ENCODE measurements around the gene KRT13. TPM values are rescaled to one million over a fixed set of nuclear protein-coding genes. Genes with fewer than 3 reads are reported as not detected.

Gene KRT13
- total and polyA plus RNA-seq, 2 experiments from 2014 or later = not detected

DNA sequence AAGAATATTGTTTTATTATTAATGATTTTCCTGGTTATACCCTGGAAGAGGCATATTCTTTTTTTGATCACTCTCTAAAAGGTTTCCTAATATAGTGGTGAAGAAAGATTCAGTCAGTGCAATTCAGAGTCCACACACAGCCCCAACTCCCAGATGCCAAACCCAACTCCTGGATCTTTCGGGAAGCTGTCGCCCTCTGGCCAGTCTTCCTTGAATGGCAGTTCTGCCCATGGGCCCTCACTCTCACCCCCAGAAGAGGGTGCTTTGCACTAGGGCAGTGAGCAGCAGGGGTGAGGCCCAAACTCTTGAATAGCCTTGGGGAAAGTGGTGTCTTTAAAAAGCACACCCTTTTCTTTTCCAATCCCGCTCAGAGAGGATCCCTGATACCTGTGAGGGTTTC lies 49.2 kb downstream of the KRT13 start:
- H3K4me1 ChIP-seq (ENCODE audit: low read depth) = no peaks in the 10 kb centered on the region
- DNase-seq (ENCODE audit: low read depth in 1 of 2, low spot score in 1 of 2) = no peak

DNA sequence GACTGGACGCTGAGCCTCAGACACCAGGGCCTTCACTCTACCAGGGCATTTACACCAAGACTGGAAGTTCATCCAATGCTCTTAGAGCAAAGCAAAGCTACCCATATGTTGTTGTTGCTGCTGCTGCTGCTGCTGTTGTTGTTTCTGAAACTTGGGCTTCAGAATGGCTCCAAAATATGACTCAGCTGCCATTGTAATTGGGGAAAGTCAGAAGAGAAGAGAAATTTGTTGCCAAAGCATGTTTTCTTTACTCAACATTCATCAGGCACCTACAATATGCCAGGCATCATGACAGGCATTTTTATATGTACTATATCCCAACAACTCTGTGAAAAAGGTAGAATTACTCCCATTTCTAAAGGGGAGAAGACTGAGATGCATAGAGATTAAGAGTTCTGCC lies 50.2 kb downstream of the KRT13 start:
- TF ChIP-seq, protein P1, sequence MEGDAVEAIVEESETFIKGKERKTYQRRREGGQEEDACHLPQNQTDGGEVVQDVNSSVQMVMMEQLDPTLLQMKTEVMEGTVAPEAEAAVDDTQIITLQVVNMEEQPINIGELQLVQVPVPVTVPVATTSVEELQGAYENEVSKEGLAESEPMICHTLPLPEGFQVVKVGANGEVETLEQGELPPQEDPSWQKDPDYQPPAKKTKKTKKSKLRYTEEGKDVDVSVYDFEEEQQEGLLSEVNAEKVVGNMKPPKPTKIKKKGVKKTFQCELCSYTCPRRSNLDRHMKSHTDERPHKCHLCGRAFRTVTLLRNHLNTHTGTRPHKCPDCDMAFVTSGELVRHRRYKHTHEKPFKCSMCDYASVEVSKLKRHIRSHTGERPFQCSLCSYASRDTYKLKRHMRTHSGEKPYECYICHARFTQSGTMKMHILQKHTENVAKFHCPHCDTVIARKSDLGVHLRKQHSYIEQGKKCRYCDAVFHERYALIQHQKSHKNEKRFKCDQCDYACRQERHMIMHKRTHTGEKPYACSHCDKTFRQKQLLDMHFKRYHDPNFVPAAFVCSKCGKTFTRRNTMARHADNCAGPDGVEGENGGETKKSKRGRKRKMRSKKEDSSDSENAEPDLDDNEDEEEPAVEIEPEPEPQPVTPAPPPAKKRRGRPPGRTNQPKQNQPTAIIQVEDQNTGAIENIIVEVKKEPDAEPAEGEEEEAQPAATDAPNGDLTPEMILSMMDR (IDR thresholded peaks at IDR 0.05; ENCODE audit: low read depth, low read length) = no peak

More for the DNA sequence above, 49.2 kb downstream of the KRT13 start:
- Histone ChIP-seq H3K27me3 (peaks cover 5% of the 10 kb centered on the region), H3K9me3 (ENCODE audit: low read depth) (no peaks in the 10 kb centered on the region), H3K27ac (no peak overlapping the region), H3K36me3 (no peaks in the 10 kb centered on the region), H3K4me3 (no peak overlapping the region)
- TF ChIP-seq, protein P1 (IDR thresholded peaks at IDR 0.05; ENCODE audit: low read depth, low read length) = peak; percentile 16

DNA sequence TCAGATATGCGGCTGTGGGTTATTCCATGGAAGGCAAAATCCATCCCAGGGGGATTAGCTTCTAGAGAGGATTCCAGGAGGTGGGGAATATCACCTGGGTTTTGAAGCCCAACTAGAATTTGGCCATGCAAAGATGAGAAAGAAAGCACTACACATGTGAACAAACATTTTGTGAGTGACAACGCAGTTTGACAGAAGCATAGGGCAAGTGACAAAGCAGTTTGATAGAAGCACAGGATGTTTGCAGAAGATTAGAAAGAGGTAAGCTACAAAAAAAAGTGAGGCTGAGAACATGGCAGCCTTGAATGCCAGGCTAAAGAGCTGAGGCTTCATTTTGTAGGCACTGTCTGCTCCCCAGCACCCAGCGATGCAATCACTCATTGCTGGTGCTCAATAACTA lies 52.3 kb downstream of the KRT13 start:
- no peaks in the 10 kb centered on the region for H3K4me1 ChIP-seq (ENCODE audit: low read depth)
- H3K4me3 ChIP-seq = no peak overlapping the region
- no peaks in the 10 kb centered on the region for H3K9me3 ChIP-seq (ENCODE audit: low read depth)
- H3K36me3 ChIP-seq = no peaks in the 10 kb centered on the region
- peaks cover 5% of the 10 kb centered on the region for H3K27me3 ChIP-seq
- no peak for DNase-seq (ENCODE audit: low read depth in 1 of 2, low spot score in 1 of 2)
- TF ChIP-seq, protein P1 (IDR thresholded peaks at IDR 0.05; ENCODE audit: low read depth, low read length) = no peak
- H3K27ac ChIP-seq = no peak overlapping the region

More for the DNA sequence above, 50.2 kb downstream of the KRT13 start:
- Histone ChIP-seq H3K27ac (no peak overlapping the region), H3K4me3 (no peak overlapping the region), H3K36me3 (no peaks in the 10 kb centered on the region), H3K4me1 (ENCODE audit: low read depth) (no peaks in the 10 kb centered on the region), H3K27me3 (peaks cover 5% of the 10 kb centered on the region), H3K9me3 (ENCODE audit: low read depth) (no peaks in the 10 kb centered on the region)
- DNase-seq (ENCODE audit: low read depth in 1 of 2, low spot score in 1 of 2) = no peak

DNA sequence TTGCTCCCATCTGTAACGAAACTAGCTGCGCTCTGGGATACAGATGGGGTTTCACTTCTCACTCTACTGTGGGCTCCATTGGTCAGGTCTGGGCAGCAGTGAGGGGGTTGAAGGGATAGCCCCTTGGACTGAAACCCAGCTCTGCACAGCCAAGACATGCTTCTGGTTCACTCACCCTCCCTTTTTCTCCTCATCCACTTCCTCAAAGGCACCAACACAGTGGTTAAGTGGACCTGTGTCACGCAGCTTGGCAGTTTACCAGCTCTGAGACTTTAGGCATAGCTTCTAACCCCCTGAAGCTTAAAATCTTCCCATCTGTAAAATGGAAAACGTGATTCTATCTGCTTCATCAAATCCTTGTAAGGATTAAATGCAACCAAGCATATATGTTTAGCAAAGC lies 53.1 kb downstream of the KRT13 start:
- H3K27ac ChIP-seq = no peak overlapping the region
- peaks cover 5% of the 10 kb centered on the region for H3K27me3 ChIP-seq
- no peak overlapping the region for H3K4me3 ChIP-seq
- TF ChIP-seq, protein P1 (IDR thresholded peaks at IDR 0.05; ENCODE audit: low read depth, low read length) = no peak
- no peaks in the 10 kb centered on the region for H3K36me3 ChIP-seq
- no peaks in the 10 kb centered on the region for H3K4me1 ChIP-seq (ENCODE audit: low read depth)
- no peak for DNase-seq (ENCODE audit: low read depth in 1 of 2, low spot score in 1 of 2)
- H3K9me3 ChIP-seq (ENCODE audit: low read depth) = no peaks in the 10 kb centered on the region

DNA sequence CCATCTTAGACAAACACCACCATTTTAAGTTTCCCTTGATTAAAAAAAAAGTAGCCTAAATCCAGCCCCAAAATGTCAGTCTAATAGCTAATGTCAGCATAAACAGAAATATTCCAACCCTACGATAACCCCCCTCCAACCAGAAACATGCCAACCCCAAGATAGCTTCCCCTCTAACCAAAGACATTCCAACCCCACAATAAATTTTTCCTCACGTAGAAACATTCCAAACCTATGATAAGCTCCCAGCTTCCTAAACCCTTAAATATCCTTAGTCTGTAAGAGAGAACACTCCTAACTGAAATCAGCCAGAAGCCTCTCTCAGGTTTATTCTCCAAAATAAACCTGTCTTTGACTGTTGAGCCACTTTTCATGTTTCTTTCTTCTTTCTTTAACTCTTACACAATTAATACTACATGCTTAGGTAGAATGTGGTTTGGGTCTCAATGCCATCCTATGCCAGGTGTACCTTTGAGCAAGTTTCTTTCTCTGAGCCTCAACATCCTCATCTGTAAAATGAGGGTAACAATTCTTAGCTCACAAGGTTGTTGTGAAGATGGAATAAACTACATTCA lies 54.2 kb downstream of the KRT13 start:
- DNase-seq (ENCODE audit: low read depth in 1 of 2, low spot score in 1 of 2) = peak in 1 of 2 donors; percentile 21

More for the DNA sequence above, 54.2 kb downstream of the KRT13 start:
- H3K9me3 ChIP-seq (ENCODE audit: low read depth) = no peaks in the 10 kb centered on the region
- no peaks in the 10 kb centered on the region for H3K36me3 ChIP-seq
- no peaks in the 10 kb centered on the region for H3K4me1 ChIP-seq (ENCODE audit: low read depth)
- H3K27ac ChIP-seq = no peak overlapping the region
- H3K27me3 ChIP-seq = peaks cover 4% of the 10 kb centered on the region
- TF ChIP-seq, protein P1 (IDR thresholded peaks at IDR 0.05; ENCODE audit: low read depth, low read length) = no peak
- H3K4me3 ChIP-seq = no peak overlapping the region

Other genes with a start within 250 kb of the KRT13 start
- not detected in 2 replicates for gene KRTAP9-6, start 240.2 kb downstream of the KRT13 start, total RNA-seq
- not detected in 2 replicates for gene KRTAP9-6, start 240.2 kb downstream of the KRT13 start, polyA plus RNA-seq
- gene KRTAP9-7, start 229.9 kb downstream of the KRT13 start, total RNA-seq = not detected in 2 replicates
- gene KRTAP9-7, start 229.9 kb downstream of the KRT13 start, polyA plus RNA-seq = not detected in 2 replicates
- not detected in 2 replicates for gene KRTAP29-1, start 202.8 kb downstream of the KRT13 start, total RNA-seq
- gene KRTAP29-1, start 202.8 kb downstream of the KRT13 start, polyA plus RNA-seq = not detected in 2 replicates
- not detected in 2 replicates for gene KRTAP16-1, start 196.3 kb downstream of the KRT13 start, total RNA-seq
- gene KRTAP16-1, start 196.3 kb downstream of the KRT13 start, polyA plus RNA-seq = not detected in 2 replicates
- gene KRTAP17-1, start 189.9 kb downstream of the KRT13 start, total RNA-seq = not detected in 2 replicates
- not detected in 2 replicates for gene KRTAP17-1, start 189.9 kb downstream of the KRT13 start, polyA plus RNA-seq
- not detected in 2 replicates for gene KRT33A, start 154.8 kb downstream of the KRT13 start, total RNA-seq
- not detected in 2 replicates for gene KRT33A, start 154.8 kb downstream of the KRT13 start, polyA plus RNA-seq
- gene KRT33B, start 135.8 kb downstream of the KRT13 start, total RNA-seq = not detected in 2 replicates
- gene KRT33B, start 135.8 kb downstream of the KRT13 start, polyA plus RNA-seq = not detected in 2 replicates
- not detected in 2 replicates for gene KRT34, start 123.3 kb downstream of the KRT13 start, total RNA-seq
- not detected in 2 replicates for gene KRT34, start 123.3 kb downstream of the KRT13 start, polyA plus RNA-seq
- gene KRT31, start 108.0 kb downstream of the KRT13 start, total RNA-seq = not detected in 2 replicates
- not detected in 2 replicates for gene KRT31, start 108.0 kb downstream of the KRT13 start, polyA plus RNA-seq
- gene KRT37, start 81.0 kb downstream of the KRT13 start, total RNA-seq = not detected in 2 replicates
- gene KRT37, start 81.0 kb downstream of the KRT13 start, polyA plus RNA-seq = not detected in 2 replicates
- gene KRT38, start 64.6 kb downstream of the KRT13 start, total RNA-seq = not detected in 2 replicates
- not detected in 2 replicates for gene KRT38, start 64.6 kb downstream of the KRT13 start, polyA plus RNA-seq
- gene KRT32, start 38.2 kb downstream of the KRT13 start, total RNA-seq = not detected in 2 replicates
- gene KRT32, start 38.2 kb downstream of the KRT13 start, polyA plus RNA-seq = not detected in 2 replicates
- not detected in 2 replicates for gene KRT35, start 24.5 kb downstream of the KRT13 start, total RNA-seq
- not detected in 2 replicates for gene KRT35, start 24.5 kb downstream of the KRT13 start, polyA plus RNA-seq
- gene KRT36, start 15.7 kb downstream of the KRT13 start, total RNA-seq = not detected in 2 replicates
- gene KRT36, start 15.7 kb downstream of the KRT13 start, polyA plus RNA-seq = not detected in 2 replicates
- gene KRT15, start 13.3 kb upstream of the KRT13 start, total RNA-seq = 0.09 and 0.28 TPM in 2 replicates
- 0.15 TPM in 1 of 2 replicates, not detected in the other for gene KRT15, start 13.3 kb upstream of the KRT13 start, polyA plus RNA-seq
- 303 and 522 TPM in 2 replicates for gene KRT19, start 22.7 kb upstream of the KRT13 start, total RNA-seq
- gene KRT19, start 22.7 kb upstream of the KRT13 start, polyA plus RNA-seq = 270 and 501 TPM in 2 replicates
- gene KRT9, start 66.4 kb upstream of the KRT13 start, total RNA-seq = not detected in 2 replicates
- not detected in 2 replicates for gene KRT9, start 66.4 kb upstream of the KRT13 start, polyA plus RNA-seq
- not detected in 2 replicates for gene KRT14, start 81.3 kb upstream of the KRT13 start, total RNA-seq
- gene KRT14, start 81.3 kb upstream of the KRT13 start, polyA plus RNA-seq = 0.20 TPM in 1 of 2 replicates, not detected in the other
- not detected in 2 replicates for gene KRT16, start 107.2 kb upstream of the KRT13 start, total RNA-seq
- 0.16 TPM in 1 of 2 replicates, not detected in the other for gene KRT16, start 107.2 kb upstream of the KRT13 start, polyA plus RNA-seq
- gene KRT17, start 119.0 kb upstream of the KRT13 start, total RNA-seq = not detected in 2 replicates
- gene KRT17, start 119.0 kb upstream of the KRT13 start, polyA plus RNA-seq = 1.2 TPM in 1 of 2 replicates, not detected in the other
- 153 and 285 TPM in 2 replicates for gene EIF1, start 183.3 kb upstream of the KRT13 start, total RNA-seq
- 726 and 784 TPM in 2 replicates for gene EIF1, start 183.3 kb upstream of the KRT13 start, polyA plus RNA-seq
- gene GAST, start 206.7 kb upstream of the KRT13 start, total RNA-seq = not detected in 2 replicates
- gene GAST, start 206.7 kb upstream of the KRT13 start, polyA plus RNA-seq = not detected in 2 replicates
- gene HAP1, start 229.0 kb upstream of the KRT13 start, total RNA-seq = 0.98 and 1.8 TPM in 2 replicates
- 0.80 and 2.1 TPM in 2 replicates for gene HAP1, start 229.0 kb upstream of the KRT13 start, polyA plus RNA-seq

All from cardiac muscle cell (in vitro differentiated cells and primary cell).